Stimulated activated CD4-positive, alpha-beta T cell treated with anti-CD3 and anti-CD28 coated beads, Interleukin-4, amount 100 ng/mL, for 4 hours (primary cell): ENCODE data around the gene ARPC5L.
"Not testable (repeated sequence)": the region's sequence is repeated elsewhere in the genome, so short reads cannot be mapped to it uniquely, and the experiment has no call there.

ENCODE experiments used
- DNase-seq, 2 experiments: peaks; one replicate each; pipeline ENCODE4 v3.0.0-alpha.2; 2020

ARPC5L gene

GRCh38 chr9:124861342-124862229 is at the start of gene ARPC5L, which contains the start of gene RPL35:
TSS of gene ARPC5L (plus strand) at chr9:124862130. CDS start at chr9:124869291, 7,161 bp downstream.
TSS of gene RPL35 (minus strand) at chr9:124861957. CDS start at chr9:124861912, 45 bp downstream.
- peak; percentile 95 to 96 for DNase-seq

GRCh38 chr9:124812441-124812876 is 49.5 kb upstream of the ARPC5L start:
- no peak for DNase-seq

- DNase-seq = no peak
Measured at GRCh38 chr9:124813041-124813440, 48.9 kb upstream of the ARPC5L start.

- DNase-seq = no peak
Measured at GRCh38 chr9:124813501-124814163, 48.3 kb upstream of the ARPC5L start.

DNA sequence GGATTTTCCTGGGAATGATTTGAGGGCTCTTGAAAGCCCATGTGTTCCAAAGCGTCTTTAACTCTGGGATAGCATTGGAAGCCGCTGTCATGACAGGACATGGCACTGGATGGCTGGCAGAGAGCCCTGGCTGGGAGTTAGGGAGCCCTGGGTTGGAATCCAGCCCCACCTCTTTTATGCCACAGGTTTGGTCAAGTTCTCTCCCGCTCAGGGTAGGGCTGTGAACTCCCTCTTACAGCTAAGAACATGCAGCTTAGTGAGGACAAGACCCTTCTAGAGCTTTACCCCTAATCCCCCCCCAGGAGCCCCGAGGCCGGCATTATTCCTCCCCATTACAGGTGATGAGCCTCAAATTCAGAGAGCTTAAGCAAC is 47.8 kb upstream of the ARPC5L start:
- no peak for DNase-seq

DNA sequence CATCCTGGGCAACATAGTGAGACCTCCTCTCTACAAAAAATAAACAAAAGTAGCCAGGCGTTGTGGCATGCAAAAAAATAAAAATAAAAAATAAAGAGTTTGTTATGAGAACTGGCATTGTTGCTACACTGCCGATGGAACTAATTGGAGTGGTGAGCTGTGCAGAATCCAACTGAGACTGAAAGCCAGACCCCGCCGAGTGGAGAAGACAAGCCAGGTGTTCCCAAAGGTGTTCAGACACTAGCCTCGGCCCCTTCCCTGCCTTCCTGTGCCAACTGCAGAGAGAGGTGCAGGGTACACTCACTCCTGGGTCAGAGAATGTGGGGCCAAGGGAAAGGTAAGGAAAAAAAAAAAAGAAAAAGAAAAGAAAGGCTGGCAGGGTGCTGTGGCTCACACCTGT is 46.3 kb upstream of the ARPC5L start:
- no peak for DNase-seq

DNA sequence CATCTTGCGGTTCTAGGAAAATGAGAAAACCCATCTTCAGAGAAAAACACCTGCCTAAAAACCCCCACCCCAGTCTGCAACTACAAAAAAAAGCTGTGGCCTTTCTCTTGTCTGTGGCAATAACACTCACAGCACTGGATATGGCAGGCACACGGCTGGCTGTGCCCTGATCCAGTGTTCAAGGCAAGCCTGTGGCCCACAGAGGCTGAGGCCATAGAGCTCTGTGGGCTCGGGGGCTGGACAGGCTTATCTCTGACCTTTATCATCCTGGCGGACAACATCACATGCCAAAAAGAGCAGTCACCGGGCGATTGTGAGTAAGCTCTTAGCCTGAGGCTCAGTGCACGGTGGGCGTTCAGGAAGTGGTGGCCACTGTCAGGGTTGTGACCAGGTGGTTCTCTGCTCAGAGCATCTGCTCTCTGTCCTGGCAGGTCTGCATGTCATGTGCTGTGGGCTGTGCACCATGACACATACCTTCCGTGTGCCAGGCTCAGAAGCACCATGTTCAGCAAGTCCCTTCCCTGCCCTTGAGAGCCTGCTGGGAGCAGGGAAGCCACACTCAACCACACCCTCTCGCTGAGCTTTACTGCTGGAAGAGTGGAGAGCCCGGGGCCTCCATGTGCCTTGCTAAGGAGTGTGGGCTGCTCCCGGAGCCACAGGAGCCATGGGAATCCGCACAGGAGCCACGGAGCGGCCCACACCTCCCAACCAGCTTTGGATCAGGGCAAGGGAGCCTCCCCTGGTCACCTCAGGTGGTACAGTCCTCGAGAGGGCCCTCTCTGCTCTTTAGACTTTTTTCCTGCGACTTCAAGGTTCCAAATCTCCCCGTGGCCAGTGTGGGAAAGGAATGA is 43.3 kb upstream of the ARPC5L start:
- DNase-seq = no peak

- no peak for DNase-seq
Measured at GRCh38 chr9:124820698-124821623, 41.0 kb upstream of the ARPC5L start.

DNA sequence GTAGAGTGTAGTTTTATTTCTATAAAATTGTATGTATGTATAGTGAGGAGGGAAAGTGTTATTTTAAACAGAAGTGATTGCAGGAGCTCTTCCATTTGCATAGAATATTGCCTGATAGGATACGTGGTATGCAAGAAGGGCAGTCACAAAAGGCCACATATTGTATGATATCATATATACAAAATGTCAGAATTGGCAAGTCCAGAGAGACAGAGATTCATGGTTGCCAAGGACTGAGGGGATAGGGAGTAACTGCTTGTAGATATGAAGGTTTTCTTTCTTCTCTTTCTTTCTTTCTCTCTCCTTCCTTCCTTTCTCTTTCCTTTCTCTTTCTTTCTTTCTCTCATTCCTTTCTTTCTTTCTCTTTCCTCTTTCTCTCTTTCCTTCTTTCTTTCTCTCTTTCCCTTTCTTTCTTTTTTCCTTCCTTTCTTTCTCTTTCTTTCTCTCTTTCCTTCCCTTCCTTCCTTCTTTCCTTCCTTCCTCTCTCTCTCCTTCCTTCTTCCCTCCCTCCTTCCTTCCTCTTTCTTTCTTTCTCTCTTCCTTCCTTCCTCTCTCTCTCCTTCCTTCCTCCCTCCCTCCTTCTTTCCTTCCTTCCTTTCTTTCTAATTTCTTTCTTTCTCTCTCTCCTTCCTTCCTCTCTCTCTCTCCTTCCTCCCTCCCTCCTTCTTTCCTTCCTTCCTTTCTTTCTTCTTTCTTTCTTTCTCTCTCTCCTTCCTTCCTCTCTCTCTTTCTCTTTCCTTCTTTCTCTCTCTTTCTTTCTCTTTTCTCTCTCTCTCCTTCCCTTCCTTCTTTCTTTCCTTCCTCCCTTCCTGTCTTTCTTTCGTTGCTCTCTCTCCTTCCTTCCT is 33.2 kb upstream of the ARPC5L start:
- no peak for DNase-seq

- no peak for DNase-seq
Measured at GRCh38 chr9:124829334-124829669, 32.6 kb upstream of the ARPC5L start.

GRCh38 chr9:124830593-124830992 is 31.3 kb upstream of the ARPC5L start:
- DNase-seq = no peak

DNA sequence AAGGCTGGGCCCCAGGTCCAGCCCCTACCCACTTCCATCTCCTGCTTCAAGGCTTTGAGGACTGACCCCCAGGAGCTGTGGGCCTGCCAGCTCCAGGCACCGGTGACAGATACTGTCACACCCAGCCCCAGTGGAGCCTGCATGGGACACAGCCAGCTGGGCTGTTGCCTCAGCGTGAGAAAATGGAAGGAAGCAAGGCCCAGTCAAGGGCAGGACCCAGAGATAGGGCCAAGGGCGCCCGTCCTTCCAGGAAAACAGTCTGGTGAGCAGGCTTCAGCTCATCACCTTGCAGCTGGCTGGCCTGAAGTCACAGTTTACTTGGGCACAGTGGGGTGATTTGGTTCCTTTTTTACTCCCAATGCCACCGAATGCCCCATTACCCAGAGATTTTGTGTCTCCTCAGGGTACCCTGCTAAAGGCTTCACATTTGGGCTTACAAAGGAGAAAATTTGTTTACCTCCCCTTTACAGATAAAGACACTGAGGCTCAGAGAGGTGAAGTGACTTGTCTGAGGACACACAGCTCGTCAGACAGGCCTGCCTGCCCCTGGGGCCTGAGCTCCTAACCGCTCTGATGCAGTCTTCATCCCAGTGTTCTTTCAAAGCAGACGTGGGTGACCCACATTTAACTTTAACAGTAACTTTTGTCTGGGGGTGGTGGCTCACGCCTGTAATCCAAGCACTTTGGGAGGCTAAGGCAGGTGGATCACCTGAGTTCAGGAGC is 30.1 kb upstream of the ARPC5L start:
- no peak for DNase-seq

GRCh38 chr9:124834591-124834990 is 27.3 kb upstream of the ARPC5L start:
- no peak for DNase-seq

DNA sequence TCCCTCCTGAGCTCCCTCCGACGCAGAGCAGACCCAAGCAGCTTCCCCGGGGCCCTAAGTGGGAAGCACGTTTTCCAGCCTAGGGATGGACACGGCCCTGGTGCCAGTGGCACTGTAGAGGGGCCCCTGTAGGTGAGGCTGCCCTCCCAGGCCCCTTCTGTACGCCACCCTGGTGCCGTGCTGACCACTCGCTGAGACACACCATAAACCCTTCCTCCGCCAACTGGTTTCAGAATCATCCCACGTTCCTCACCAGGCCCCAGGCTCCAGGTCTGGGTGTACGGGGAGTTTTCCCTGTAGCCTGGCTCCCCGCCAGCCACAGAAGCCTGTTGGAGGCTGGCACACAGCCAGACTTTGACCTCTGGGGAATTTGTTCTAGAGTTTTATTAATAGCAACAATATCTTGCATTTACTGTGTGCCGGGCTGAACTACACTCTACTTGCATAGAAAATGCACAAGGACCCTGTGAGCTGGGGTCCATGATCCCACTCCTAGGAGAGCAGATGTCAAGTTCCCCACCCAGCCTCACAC is 26.8 kb upstream of the ARPC5L start:
- DNase-seq = no peak

DNA sequence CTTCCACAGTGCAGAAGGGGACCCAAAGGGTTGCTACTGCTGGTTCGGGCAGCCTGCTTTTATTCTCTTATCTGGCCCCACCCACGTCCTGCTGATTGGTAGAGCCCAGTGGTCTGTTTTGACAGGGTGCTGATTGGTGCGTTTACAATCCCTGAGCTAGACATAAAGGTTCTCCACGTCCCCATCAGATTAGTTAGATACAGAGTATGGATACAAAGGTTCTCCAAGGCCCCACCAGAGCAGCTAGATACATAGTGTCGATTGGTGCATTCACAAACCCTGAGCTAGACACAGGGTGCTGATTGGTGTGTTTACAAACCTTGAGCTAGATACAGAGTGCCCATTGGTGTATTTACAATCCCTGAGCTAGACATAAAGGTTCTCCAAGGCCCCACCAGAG is 23.8 kb upstream of the ARPC5L start:
- not testable (repeated sequence) for DNase-seq

DNA sequence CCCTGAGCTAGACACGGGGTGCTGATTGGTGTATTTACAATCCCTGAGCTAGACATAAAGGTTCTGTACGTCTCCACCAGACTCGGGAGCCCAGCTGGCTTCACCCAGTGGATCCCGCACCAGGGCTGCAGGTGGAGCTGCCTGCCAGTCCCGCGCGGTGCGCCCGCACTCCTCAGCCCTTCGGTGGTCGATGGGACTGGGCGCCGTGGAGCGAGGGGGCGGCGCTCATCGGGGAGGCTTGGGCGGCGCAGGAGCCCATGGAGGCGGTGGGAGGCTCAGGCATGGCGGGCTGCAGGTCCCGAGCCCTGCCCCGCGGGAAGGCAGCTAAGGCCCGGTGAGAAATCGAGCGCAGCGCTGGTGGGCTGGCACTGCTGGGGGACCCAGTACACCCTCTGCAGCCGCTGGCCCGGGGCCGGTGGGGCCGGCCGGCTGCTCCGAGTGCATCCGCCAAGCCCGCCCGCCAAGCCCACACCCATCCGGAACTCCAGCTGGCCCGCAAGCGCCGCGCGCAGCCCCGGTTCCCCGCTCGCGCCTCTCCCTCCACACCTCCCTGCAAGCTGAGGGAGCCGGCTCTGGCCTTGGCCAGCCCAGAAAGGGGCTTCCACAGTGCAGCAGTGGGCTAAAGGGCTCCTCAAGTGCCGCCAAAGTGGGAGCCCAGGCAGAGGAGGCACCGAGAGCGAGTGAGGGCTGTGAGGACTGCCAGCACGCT is 23.2 kb upstream of the ARPC5L start:
- DNase-seq = not testable (repeated sequence)

- no peak for DNase-seq
Measured at GRCh38 chr9:124839612-124840299, 22.2 kb upstream of the ARPC5L start.

GRCh38 chr9:124840300-124840833 is 21.6 kb upstream of the ARPC5L start:
- DNase-seq = no peak
